Ascending aorta (tissue), 2 donors: Measurements from ENCODE around the gene BBOF1. TPM values are rescaled to one million over a fixed set of nuclear protein-coding genes. Genes with fewer than 3 reads are reported as not detected.
A peak's percentile ranks its signal among the peaks of the same experiment; 100 is the strongest.

Experiments
- DNase-seq, 2 donors: peaks; one replicate each; pipeline ENCODE4 v3.0.0-alpha.2; 2019; ENCODE audit warnings: low spot score in 2 of 2
- H3K27ac ChIP-seq, 2 donors: fragments of 200-600 bp; sonication (generic); one replicate each; pipeline ENCODE4 v1.5.1; 2016 to 2017; ENCODE audit warnings: mild to moderate bottlenecking in 1 of 2
- H3K27me3 ChIP-seq: fragments of 200-600 bp; sonication (generic); one replicate; pipeline ENCODE4 v1.5.1; 2017
- H3K36me3 ChIP-seq, 2 donors: fragments of 200-600 bp; sonication (generic); one replicate each; pipeline ENCODE4 v1.5.1; 2016
- H3K4me1 ChIP-seq, 2 donors: fragments of 200-600 bp; sonication (generic); one replicate each; pipeline ENCODE4 v1.5.1; 2016 to 2017; ENCODE audit warnings: mild to moderate bottlenecking in 1 of 2
- H3K4me3 ChIP-seq, 2 donors: fragments of 200-600 bp; sonication (generic); one replicate each; pipeline ENCODE4 v1.5.1; 2016 to 2017; ENCODE audit warnings: mild to moderate bottlenecking in 1 of 2
- H3K9me3 ChIP-seq, 2 donors: fragments of 200-600 bp; sonication (generic); one replicate each; pipeline ENCODE4 v1.5.1; 2016
- intact Hi-C: fragments of 100-400 bp; cut with DNase I; formaldehyde crosslinking; loops from one replicate; pipeline ENCODE4 v1.15.1; 2023
- total RNA-seq: library from RNA; depleted of rRNA; stranded (reverse); fragments of >200 nt; gene quantifications from one replicate; pipeline ENCODE4 v1.1.0, GENCODE V29; 2016
- TF ChIP-seq, protein P1 (sequence below), 3 experiments: fragments of 200-600 bp in 2 of 3; fragments of 450-650 bp in 1 of 3; sonication (generic) in 2 of 3; IDR thresholded peaks; one replicate each; pipeline ENCODE4 v1.5.1; 2016 to 2019; ENCODE audit warnings: antibody characterized with exemption in 3 of 3, mild to moderate bottlenecking in 1 of 3, moderate library complexity in 1 of 3

BBOF1 gene
- total RNA-seq, 1 donor from 2014 or later: 16.2 TPM

DNA sequence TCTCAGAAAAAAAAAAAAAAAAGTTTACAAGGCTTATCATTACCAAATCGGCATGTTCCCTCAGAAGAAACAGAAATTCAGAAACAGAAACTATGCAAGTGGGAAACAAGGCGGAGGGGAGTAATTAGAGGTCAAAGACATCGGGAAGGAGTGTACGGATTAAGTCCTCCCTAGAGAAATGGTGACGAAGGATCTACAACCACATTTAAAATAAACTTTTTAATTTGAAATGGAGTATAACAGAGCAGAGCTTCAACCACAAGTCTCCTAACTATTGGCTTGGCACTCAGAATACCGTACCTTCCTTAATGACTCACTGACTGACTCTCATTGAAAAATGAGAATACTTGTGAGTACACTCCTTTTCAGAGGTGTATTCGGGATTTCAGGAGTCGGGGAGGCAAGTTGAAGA, 969 bp upstream of the BBOF1 start:
- DNase-seq: no peak
- TF ChIP-seq, protein P1, sequence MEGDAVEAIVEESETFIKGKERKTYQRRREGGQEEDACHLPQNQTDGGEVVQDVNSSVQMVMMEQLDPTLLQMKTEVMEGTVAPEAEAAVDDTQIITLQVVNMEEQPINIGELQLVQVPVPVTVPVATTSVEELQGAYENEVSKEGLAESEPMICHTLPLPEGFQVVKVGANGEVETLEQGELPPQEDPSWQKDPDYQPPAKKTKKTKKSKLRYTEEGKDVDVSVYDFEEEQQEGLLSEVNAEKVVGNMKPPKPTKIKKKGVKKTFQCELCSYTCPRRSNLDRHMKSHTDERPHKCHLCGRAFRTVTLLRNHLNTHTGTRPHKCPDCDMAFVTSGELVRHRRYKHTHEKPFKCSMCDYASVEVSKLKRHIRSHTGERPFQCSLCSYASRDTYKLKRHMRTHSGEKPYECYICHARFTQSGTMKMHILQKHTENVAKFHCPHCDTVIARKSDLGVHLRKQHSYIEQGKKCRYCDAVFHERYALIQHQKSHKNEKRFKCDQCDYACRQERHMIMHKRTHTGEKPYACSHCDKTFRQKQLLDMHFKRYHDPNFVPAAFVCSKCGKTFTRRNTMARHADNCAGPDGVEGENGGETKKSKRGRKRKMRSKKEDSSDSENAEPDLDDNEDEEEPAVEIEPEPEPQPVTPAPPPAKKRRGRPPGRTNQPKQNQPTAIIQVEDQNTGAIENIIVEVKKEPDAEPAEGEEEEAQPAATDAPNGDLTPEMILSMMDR (IDR thresholded peaks at IDR 0.05): no peak
- Histone ChIP-seq H3K36me3 (no peaks in the 10 kb centered on the region), H3K27ac (peak overlapping the region; percentile 95 to 99), H3K4me3 (peak overlapping the region; percentile 82 to 97), H3K27me3 (no peaks in the 10 kb centered on the region), H3K9me3 (no peaks in the 10 kb centered on the region), H3K4me1 (peaks cover 2 to 7% of the 10 kb centered on the region in 2 donors)
- intact Hi-C loops: loop anchor here (2.0 to 10.0 kb wide), 2 partner anchors 131 to 303 kb away; partner anchors contain the start of genes PNMA1 and ZNF410

DNA sequence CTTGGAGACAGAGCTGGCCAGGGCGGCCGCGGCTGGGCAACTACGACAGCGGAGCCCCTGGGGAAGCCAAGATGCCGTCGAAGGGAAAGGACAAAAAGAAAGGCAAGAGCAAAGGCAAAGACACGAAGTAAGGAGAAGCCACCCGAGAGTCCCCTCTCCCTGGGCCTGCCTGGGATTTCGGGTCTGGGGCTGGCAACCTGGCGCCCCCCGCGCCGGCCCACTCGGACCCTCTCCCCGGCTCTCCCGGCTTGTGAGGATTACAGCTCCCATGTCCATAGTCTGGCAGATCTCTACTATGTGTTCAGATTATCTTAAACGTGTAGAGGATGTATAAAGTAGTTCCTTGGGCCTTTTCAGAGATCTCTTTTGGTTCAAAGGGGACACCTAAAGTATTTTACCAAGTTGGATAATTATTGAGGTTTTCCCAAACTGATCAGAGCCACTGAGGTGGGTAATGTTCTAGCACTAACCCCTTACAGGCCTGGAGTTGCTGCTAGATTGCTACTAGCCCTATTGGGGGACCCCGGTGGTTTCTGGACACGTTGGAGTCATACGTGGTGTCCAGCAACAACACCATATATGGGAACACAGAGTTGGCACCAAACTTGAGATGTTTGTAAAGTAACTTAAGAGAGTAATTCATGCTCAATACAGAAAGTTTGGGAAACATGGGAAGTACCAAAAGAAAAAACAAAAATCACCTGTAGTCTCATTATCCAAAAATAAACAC, 424 bp downstream of the BBOF1 start:
- Histone ChIP-seq H3K9me3 (no peaks in the 10 kb centered on the region), H3K27me3 (no peaks in the 10 kb centered on the region), H3K4me3 (peak overlapping the region; percentile 82 to 97), H3K36me3 (no peaks in the 10 kb centered on the region), H3K4me1 (peaks cover 2 to 7% of the 10 kb centered on the region in 2 donors), H3K27ac (peak overlapping the region; percentile 95 to 99)
- intact Hi-C loops: loop anchor here (1.0 to 10.0 kb wide), 4 partner anchors 65 to 305 kb away; partner anchors contain the start of genes ALDH6A1, COQ6, FAM161B and LIN52
- TF ChIP-seq, protein P1 (IDR thresholded peaks at IDR 0.05): no peak
- DNase-seq: no peak

DNA sequence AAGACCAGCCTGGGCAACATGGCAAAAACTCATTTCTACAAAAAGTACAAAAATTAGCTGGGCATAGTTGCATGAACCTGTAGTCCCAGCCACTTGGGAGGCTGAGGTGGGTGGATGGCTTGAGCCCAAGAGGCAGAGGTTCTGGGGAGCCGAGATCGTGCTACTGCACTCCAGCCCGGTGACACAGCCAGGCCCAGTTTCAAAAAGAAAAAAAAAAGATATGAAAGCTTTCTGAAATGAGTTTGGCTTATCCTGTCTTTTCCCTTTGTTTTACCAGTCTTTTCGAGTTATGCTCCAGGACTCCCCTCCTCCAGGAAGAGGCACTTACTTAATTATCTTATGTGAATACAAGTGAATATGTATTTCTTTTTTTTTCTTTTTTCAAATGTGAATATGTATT, 3.2 kb downstream of the BBOF1 start:
- H3K27ac ChIP-seq: no peak overlapping the region
- no peaks in the 10 kb centered on the region for H3K36me3 ChIP-seq
- H3K4me1 ChIP-seq: peaks cover 2 to 7% of the 10 kb centered on the region in 2 donors
- H3K9me3 ChIP-seq: no peaks in the 10 kb centered on the region
- intact Hi-C loops: no loop called here
- TF ChIP-seq, protein P1 (IDR thresholded peaks at IDR 0.05): no peak
- no peak for DNase-seq
- H3K27me3 ChIP-seq: no peaks in the 10 kb centered on the region
- H3K4me3 ChIP-seq: no peak overlapping the region

DNA sequence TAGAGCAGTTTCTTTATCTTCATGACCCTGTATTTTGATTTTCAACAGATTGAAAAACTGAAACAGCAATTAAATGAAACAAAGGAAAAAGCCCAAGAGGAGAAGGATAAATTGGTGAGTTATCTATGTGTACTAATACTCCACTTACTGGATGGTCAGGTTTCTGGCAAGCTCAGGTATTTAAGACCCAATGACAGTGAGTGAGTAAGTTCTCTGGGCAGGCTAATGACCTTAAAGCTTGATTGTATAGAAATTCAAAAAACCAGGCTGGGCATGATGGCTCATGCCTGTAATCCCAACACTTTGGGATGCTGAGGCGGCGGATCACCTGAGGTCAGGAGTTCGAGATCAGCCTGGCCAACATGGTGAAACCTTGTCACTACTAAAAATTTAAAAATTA, 10.0 kb downstream of the BBOF1 start:
- Histone ChIP-seq H3K27ac (no peak overlapping the region), H3K36me3 (no peaks in the 10 kb centered on the region), H3K4me3 (no peak overlapping the region), H3K27me3 (no peaks in the 10 kb centered on the region), H3K4me1 (no peaks in the 10 kb centered on the region), H3K9me3 (no peaks in the 10 kb centered on the region)
- intact Hi-C loops: no loop called here
- TF ChIP-seq, protein P1 (IDR thresholded peaks at IDR 0.05): no peak
- DNase-seq: no peak

DNA sequence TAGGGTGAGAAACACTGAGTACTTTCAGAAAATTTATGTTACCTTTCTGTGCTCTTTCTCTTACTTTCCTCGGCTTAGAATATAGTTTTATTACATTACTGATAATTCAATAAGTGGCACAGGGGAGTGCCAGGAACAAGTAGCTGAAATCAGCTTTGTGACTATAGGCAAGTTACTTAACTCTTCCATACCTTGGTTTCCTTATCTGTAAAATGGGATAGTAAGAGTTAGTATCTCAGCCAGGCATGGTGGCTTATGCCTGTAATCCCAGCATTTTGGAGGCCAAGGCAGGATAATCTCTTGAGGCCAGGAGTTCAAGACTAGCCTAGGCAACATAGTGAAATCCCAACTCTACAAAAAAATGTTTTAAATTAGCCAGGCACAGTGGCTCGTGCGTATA, 15.4 kb downstream of the BBOF1 start:
- TF ChIP-seq, protein P1 (IDR thresholded peaks at IDR 0.05): no peak
- DNase-seq: no peak
- intact Hi-C loops: no loop called here

More for the DNA sequence above, 15.4 kb downstream of the BBOF1 start:
- H3K9me3 ChIP-seq: no peaks in the 10 kb centered on the region
- H3K4me3 ChIP-seq: no peak overlapping the region
- no peaks in the 10 kb centered on the region for H3K4me1 ChIP-seq
- H3K27ac ChIP-seq: no peak overlapping the region
- H3K27me3 ChIP-seq: no peaks in the 10 kb centered on the region
- H3K36me3 ChIP-seq: no peaks in the 10 kb centered on the region
